GM18858 (cell line): ENCODE results near the gene LSM14A.
A peak's percentile ranks its signal among the peaks of the same experiment; 100 is the strongest.
"Not testable (repeated sequence)": the region's sequence is repeated elsewhere in the genome, so short reads cannot be mapped to it uniquely, and the experiment has no call there.

ENCODE experiments used
- ATAC-seq: cut with Tn5 transposase; IDR thresholded peaks from one replicate; pipeline ENCODE4 v1.9.1; 2021; ENCODE audit not compliant: unreplicated experiment

Gene LSM14A

DNA sequence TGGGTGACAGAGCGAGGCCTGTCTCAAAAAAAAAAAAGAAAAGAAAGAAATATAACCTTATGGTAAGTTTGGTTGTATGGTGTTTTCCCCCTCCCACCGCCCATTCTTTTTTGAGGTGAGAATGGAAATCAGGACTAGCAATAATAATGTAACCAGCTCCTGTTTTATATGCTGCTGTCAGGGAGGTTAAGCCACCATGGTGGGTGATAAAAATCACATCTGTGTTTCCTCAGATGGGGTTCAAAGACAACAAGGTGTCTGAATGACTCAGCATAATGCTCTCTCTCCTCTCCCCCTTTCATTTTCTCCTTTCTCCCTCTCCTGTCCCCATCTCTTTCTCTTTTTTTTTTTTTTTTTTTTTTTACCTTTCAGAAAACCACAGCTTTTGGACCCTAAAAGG is 53.7 kb downstream of the LSM14A start:
- no peak for ATAC-seq

DNA sequence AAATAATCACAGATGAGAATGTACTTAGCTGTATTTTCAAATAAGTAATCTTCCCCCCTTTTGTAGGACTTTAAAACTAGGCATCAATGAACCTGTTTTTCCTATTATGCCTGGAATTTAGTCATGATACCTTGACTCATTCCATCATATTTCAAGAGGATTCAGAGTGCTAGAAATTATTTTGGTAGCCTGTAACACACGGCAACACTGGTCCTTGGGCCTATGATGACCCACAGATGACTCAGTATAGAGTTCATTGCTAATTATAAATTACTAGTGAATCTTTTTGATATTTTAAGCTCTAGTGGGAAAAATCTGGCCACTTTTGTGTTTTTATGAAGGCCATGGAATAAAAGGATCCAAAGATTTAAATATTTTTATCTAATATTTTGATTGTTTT is 56.0 kb downstream of the LSM14A start:
- ATAC-seq, result no peak

DNA sequence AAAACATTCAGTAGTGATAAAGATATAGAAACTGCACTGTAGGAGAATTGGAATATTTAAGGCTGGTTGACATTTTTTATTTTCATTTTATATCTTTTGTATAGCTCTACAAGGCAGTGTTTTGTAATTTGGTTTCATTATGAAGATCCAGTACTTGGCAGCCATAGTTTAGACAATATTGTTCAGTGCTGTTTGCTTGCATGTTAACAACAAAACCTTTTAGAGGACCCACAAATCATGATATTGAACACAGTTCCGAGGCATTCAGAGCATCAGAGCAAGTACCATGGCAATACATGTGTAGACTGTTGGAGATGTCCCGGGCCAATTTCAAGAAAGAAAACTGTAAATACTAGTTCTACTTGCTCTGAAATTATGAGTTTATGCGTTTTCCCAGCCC is 56.5 kb downstream of the LSM14A start:
- no peak for ATAC-seq

DNA sequence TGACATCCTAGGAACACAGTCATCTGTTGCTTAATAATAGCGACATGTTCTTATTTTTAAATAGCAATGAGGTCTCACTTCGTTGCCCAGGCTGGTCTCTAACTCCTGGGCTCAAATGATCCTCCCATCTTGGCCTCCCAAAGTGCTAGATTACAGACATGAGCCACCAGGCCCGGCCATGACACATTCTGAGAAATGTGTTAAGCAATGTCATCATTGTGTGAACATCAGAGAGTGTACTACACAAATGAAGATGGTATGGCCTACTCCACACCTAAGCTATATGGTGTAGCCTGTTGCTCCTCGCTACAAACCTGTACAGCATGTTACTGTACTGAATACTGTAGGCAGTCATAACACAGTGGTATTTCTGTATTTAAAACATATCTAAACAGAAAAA is 57.4 kb downstream of the LSM14A start:
- ATAC-seq, result no peak

DNA sequence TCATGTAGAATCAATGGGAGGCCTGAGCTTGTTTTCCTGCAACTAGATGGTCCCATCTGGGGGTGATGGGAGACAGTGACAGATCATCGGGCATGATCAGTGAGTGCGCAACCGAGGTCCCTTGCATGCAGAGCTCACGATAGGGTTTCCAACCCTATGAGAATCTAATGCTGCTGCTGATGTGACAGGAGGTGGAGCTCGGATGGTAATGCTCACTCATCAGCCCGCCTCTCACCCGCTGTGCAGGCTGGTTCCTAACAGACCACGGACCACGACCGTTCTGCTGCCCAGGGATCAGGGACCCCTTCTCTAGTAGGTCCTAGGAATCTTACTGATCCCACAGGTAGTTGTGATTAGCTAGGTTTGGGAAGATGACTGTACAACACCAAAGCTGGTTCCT is 58.5 kb downstream of the LSM14A start:
- no peak for ATAC-seq

- ATAC-seq, result no peak
These were observed 59.1 kb downstream of the LSM14A start for GRCh38 chr19:34231439-34231838.

DNA sequence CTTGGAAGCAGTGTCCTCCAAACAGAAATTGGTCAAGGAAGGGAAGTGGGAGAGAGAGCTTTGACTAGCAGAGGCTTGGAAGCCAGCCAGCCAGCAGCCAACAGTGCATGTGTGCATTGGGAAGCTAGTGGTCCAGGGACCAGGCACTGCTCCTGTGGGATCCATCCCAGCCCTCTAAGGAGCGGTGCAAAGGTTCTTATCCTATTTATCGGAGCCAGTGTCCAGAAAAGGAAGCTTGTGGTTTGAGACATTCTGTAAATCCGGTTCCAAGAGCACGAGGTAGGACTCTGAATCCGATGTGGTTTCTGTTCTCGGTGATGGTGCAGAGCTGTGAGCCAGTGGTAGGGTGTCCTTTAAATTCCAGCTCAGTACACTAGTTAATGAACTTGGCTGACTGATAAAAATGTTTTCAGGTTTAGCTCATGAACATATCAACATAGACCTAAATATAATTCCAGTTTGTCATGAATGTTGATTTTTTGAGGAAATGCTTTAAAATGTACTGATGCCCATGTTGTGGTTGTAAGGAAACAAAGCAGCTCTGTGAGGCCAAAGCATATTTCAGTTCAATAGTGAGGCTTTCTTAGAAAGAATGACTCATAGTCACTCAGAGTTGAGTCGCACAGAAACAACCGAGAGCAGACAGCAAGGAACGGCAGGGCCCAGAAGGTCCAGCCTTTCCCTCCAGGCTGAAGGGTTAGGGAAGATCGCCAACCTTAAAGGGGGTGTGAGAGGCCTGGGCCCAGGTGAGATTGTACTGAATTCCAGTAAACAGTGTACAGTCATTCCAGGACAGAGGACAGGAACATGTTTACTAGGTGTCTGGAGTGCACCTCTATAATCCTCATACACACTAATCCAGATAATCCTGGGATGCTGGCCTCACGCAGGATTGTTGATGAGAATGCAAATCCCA is 60.5 kb downstream of the LSM14A start:
- ATAC-seq, result peak; percentile 63

DNA sequence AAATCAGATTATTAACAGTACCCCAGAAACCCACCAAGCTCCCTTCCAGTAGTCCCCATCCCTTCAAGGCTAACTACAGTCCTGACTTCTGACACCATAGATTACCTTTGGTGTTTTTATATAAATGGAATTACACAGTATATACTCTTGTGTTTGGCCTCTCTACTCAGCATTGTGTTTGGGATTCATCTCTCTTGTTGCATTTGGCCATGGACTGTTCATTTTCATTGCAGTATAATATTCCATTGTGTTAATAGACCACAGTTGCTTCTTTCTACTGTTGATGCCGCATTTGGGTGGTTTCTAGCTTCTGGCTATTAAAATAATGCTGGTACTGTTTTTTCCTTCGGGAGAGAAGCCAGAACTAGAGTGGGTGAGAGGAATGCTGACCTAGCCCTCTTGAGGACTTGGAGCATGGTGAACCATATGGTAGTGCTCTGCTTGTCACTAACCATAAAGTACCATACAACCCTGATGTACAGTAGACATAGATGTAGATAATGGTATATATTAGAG is 63.2 kb downstream of the LSM14A start:
- no peak for ATAC-seq

DNA sequence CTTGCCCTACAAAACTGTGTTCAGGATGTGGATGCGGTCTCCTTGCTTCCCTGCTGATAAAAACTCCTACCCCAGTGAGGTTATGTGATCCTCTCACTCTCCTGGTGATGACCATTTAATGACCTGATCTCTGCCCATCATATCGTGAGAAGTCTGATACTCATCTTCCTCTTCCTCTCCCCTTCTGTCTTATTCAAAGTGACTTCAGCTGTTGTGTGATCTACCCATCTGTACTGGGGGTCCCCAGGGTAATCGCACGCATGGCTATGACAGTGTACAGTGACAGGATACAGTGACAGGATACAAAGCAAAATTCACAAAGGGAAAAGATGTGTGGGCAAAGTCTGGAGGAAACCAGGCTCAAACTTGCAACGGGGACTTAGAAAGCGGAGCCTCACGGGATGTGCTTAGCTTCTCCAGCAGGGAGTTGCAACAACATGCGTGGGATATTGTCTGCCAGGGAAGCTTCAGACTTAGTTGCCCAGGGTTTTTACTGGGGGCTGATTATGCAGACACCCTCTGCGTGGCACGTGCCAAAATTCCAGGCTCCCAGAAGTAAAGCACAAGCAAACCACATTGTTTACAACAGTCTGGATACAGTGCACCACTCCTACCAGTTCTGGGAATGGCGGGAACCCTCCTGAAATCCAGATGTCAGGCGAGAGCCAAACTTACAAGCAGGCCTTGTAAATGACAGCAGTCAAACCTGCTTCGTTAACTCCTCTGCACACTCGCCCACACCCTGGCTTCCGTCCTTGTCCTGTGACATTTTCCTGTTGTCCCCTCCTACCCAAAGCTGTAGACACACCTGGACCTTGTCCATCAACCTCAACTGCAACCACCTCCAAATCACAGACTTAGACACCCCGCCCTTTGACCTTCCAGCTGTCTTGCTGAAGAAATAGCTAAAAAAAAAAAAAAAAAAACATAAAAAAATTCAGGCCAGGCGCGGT is 64.0 kb downstream of the LSM14A start:
- ATAC-seq, result no peak

DNA sequence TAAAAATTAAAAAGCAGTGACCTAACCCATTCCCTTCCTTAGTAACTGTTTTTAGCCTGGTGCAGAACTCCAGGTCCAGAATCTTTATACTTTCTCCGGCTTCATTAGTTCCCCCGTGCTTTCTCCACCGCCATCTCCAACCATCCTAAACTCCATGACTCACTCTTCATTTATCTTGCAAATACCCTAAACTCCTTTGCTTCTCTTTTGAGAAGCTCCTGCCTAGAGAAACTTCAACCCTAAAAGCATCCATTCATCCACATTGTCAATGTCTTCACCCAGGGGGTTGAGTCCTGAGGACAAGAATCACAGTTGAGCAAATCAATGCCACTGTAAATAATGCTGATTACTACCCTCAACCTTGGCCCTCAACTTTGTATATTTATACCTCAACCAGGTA is 65.0 kb downstream of the LSM14A start:
- ATAC-seq, result no peak

DNA sequence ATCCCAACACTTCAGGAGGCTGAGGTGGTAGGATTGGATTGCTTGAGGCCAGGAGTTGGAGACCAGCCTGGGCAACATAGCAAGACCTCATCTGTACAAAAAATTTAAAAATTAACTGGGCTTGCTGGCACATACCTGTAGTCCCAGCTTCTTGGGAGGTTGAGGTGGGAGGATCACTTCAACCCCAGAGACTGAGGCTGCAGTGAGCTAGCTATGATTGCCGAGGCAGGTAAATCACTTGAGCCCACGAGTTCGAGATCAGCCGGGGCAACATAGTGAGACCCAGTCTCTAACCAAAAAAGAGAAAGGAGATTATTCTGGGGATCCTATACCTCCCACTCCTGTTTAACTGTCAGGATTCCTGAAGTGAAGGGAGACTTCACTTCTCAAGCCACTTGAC is 65.6 kb downstream of the LSM14A start:
- no peak for ATAC-seq

DNA sequence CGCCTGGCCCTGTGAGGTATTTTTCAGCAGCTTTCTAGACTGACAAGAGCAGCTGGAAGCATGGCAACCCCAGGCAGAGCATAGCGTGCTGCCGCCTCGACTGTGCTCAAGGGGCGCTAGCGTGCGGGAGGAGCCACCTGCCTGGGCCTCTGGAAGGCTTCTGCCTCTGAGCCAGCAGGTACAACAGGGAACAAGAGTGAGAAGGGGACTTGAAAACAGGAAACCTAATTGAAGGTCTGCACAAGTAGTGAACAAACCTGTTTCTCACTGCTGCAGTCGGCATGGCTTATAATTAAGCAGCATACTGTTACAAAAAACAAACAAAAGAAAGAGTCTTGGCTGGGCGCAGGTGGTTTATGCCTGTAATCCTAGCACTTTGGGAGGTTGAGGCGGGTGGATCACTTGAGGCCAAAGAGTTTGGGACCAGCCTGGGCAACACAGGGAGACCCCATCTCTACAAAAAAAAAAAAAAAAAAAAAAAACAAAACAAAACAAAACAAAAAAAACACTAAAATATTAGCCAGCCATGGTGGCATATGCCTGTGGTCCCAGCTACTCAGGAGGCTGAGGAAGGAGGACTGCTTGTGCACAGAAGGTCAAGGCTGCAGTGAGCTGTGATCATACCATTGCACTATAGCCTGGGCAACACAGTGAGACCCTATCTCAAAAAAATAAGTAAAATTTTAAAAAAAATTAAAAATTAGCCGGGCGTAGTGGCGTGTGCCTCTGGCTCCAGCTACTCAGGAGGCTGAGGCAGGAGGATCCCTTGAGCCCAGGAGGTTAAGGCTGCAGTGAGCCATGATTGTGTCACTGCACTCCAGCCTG is 69.4 kb downstream of the LSM14A start:
- no peak for ATAC-seq

DNA sequence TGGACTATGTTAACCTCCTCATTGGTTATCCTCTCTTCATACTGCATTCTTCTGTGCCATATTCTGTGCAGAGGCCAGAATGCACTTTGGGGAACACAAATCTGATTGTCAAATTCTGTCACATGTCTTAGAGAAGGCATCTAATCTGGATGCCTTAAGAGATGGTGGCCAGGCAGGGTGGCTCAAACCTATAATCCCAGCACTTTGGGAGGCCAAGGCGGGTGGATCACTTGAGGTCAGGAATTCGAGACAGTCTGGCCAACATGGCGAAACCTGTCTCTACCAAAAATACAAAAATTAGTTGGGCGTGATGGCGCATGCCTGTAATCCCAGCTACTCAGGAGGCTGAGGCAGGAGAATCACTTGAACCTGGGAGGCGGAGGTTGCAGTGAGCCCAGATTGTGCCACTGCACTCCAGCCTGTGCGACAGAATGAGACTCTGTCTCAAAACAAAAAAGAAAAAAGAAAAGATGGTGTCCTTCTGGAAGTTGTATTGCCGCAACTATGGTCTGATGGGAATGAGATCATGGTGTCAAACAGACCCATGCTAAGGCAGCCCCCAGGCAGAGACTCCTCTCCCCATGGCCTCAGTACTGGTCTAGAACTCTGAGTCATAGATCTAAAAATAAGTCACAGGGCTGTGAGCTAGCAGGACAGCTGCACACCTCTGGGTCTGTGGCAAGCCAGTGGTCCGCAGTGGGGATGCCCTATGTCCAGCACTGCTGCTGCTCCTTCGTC is 71.0 kb downstream of the LSM14A start:
- not testable (repeated sequence) for ATAC-seq

DNA sequence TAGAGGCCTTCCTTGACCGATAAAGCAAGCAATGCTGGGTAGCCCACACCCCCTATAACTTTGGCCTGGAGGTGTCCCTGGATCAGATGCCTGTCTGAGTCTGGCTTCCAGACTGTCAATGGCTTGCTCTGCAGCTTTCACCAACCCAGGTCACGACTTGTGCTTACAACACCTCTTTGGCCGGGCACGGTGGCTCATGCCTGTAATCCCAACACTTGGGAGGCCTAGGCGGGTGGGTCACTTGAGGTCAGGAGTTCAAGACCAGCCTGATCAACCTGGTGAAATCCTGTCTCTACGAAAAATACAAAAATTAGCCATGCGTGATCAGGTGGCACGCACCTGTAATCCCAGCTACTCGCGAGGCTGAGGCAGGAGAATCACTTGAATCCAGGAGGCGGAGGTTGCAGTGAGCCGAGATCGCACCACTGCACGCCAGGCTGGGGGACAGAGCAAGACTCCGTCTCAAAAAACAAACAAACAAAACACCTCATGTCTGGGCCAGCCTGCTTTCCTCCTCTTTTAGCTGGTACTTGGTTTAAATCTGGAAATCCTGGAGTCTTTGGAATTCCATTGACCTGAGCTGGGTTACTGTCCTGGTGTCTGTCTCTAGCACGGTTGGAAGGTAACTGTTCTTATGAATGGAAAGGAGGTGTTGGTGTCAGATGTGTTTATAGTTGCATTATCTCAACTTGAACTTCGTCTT is 71.7 kb downstream of the LSM14A start:
- ATAC-seq, result no peak

- no peak for ATAC-seq
These were observed 72.5 kb downstream of the LSM14A start for GRCh38 chr19:34244611-34245299.

GRCh38 chr19:34246340-34246739 is 74.0 kb downstream of the LSM14A start:
- no peak for ATAC-seq

GRCh38 chr19:34248941-34249340 is 76.6 kb downstream of the LSM14A start:
- no peak for ATAC-seq

- ATAC-seq, result not testable (repeated sequence)
These were observed 80.9 kb downstream of the LSM14A start for GRCh38 chr19:34253167-34253566.

- ATAC-seq, result not testable (repeated sequence)
These were observed 81.4 kb downstream of the LSM14A start for GRCh38 chr19:34253681-34254045.
